ENCODE measurements around the gene AIDA. TPM values are rescaled to one million over a fixed set of nuclear protein-coding genes. Genes with fewer than 3 reads are reported as not detected.

The AIDA gene
- polyA plus RNA-seq, 1 of the 3 experiments (the other 2 are of a cell fraction), result 20.8 TPM

DNA sequence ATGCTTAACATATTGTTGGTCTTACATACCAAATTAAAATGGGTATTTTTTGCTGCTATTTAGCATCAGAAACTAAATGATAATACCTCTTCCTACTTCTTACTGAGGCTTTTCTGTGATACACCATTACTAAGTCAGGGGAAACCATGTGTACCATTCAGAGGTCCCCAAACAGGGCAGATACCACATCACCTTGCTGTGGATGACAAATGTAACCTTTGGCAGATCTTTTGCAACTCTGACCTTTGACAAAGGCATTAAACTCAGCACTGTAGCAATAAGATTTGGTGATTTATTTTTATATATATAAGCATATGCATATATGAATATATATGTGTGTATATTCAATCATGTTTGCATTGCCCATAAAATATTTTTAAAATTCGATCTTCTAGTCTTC lies 27.6 kb upstream of the AIDA start (continued):
- TF ChIP-seq, protein P1, sequence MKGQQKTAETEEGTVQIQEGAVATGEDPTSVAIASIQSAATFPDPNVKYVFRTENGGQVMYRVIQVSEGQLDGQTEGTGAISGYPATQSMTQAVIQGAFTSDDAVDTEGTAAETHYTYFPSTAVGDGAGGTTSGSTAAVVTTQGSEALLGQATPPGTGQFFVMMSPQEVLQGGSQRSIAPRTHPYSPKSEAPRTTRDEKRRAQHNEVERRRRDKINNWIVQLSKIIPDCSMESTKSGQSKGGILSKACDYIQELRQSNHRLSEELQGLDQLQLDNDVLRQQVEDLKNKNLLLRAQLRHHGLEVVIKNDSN (IDR thresholded peaks at IDR 0.05; ENCODE audit: borderline replicate concordance, low read depth), result no peak
- TF ChIP-seq EP300 (IDR thresholded peaks at IDR 0.05; ENCODE audit: borderline replicate concordance in 1 of 2, low read depth in 1 of 2, low read length in 1 of 2) (no peak), RFX5 (IDR thresholded peaks at IDR 0.05; ENCODE audit: low read length) (no peak), MXI1 (IDR thresholded peaks at IDR 0.05; ENCODE audit: low read depth, low read length) (no peak), POLR2AphosphoS5 (IDR thresholded peaks at IDR 0.05; ENCODE audit: low read depth, low read length) (no peak), EZH2phosphoT487 (IDR thresholded peaks at IDR 0.05; ENCODE audit: borderline replicate concordance, low read depth) (no peak), MEF2A (IDR thresholded peaks at IDR 0.05; ENCODE audit: borderline replicate concordance, low read depth) (no peak)

DNA sequence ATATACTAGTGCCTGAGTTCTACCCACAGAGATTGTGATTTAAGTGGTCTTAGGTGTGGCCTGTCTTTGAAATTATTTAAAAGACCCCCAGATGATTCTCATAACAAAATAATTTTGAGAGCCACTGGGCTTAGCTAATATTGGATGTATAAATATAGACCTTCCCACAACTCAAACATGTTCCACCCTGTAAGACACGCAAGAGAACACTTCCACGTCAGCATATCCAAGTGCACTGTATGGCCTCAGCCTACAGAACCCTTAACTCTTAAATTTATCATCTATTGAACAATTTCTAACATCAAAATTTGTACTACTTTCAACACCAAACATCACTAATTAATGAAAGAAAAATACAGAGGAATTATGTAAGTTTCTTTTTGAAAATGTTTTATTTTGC lies 27.2 kb upstream of the AIDA start:
- Histone ChIP-seq H3K9me3 (no peaks in the 10 kb centered on the region), H2AFZ (ENCODE audit: low read depth) (no peak overlapping the region), H3K4me2 (no peak overlapping the region), H3K36me3 (replicated peaks in 1 of 2; ENCODE audit: control insufficient read depth in 1 of 2, insufficient read depth in 2 of 2, low read length in 1 of 2) (peaks cover 10 to 22% of the 10 kb centered on the region in 2 experiments), H3F3A (replicated peaks; ENCODE audit: insufficient read depth) (no peaks in the 10 kb centered on the region), H3K27ac (ENCODE audit: low read depth in 2 of 2, low read length in 1 of 2) (no peak overlapping the region), H3K9ac (no peak overlapping the region), H3K79me2 (ENCODE audit: insufficient read depth) (no peaks in the 10 kb centered on the region), H3K9me2 (no peaks in the 10 kb centered on the region), H3K4me1 (ENCODE audit: control insufficient read depth in 1 of 2, insufficient read depth in 2 of 2, low read depth in 1 of 2, low read length in 1 of 2) (no peaks in the 10 kb centered on the region), H3K27me3 (ENCODE audit: insufficient read depth) (no peaks in the 10 kb centered on the region), H3K4me3 (ENCODE audit: low read depth in 2 of 2, low read length in 1 of 2) (no peak overlapping the region), H4K20me1 (ENCODE audit: insufficient read depth) (no peaks in the 10 kb centered on the region)
- ChIA-PET CTCF (interaction anchor here (0.7 to 3.0 kb wide), 7 partner anchors 8 to 394 kb away, joined by 3 to 13 read pairs (median 5); no protein-coding TSS in a partner anchor), POLR2A (no interaction called here)
- no peak for DNase-seq
- no peak for TF ChIP-seq SIN3A (IDR thresholded peaks at IDR 0.05; ENCODE audit: borderline replicate concordance, low read depth, low read length)
- TF ChIP-seq, protein P2, sequence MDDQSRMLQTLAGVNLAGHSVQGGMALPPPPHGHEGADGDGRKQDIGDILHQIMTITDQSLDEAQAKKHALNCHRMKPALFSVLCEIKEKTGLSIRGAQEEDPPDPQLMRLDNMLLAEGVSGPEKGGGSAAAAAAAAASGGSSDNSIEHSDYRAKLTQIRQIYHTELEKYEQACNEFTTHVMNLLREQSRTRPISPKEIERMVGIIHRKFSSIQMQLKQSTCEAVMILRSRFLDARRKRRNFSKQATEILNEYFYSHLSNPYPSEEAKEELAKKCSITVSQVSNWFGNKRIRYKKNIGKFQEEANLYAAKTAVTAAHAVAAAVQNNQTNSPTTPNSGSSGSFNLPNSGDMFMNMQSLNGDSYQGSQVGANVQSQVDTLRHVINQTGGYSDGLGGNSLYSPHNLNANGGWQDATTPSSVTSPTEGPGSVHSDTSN (IDR thresholded peaks at IDR 0.05), result no peak
- 98% methylated on average over 2 of the region's 2 CpGs for WGBS (ENCODE audit: low lambda C conversion rate)

DNA sequence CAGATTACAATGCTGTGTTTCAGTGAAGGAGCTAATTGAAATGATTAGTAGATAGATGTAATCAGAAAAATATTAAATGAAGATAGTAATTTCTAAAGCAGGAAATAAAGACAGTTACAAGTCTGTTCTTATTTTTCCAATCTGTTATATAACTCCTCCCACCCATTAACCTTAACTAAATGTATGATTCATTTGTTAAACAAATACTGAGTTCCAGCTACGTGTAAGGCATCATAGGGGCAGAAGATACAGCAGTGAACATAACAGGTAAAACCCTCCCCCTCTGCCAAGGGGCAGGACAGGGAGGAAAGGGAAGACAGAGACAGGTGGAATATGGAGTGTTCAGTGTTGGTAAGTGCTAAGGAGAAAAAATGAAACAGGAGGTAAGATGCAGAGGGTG lies 24.7 kb upstream of the AIDA start, which contains the start of gene FAM177B:
TSS of gene FAM177B (plus strand) at position 231 of the 400 bp plus-strand sequence. CDS start 9,344 bp downstream, outside the sequence.
- Histone ChIP-seq H3K27ac (ENCODE audit: low read depth in 2 of 2, low read length in 1 of 2) (no peak within 1 kb of the TSS), H3K9me3 (no peaks in the 10 kb centered on the region), H3K4me3 (ENCODE audit: low read depth in 2 of 2, low read length in 1 of 2) (no peak within 1 kb of the TSS), H3K27me3 (ENCODE audit: insufficient read depth) (no peaks in the 10 kb centered on the region), H4K20me1 (ENCODE audit: insufficient read depth) (no peaks in the 10 kb centered on the region), H2AFZ (ENCODE audit: low read depth) (no peak within 1 kb of the TSS), H3K79me2 (ENCODE audit: insufficient read depth) (no peaks in the 10 kb centered on the region), H3K4me2 (no peak within 1 kb of the TSS), H3K9ac (no peak within 1 kb of the TSS), H3K9me2 (no peaks in the 10 kb centered on the region), H3F3A (replicated peaks; ENCODE audit: insufficient read depth) (no peaks in the 10 kb centered on the region), H3K36me3 (replicated peaks in 1 of 2; ENCODE audit: control insufficient read depth in 1 of 2, insufficient read depth in 2 of 2, low read length in 1 of 2) (peaks cover 28 to 45% of the 10 kb centered on the region in 2 experiments), H3K4me1 (ENCODE audit: control insufficient read depth in 1 of 2, insufficient read depth in 2 of 2, low read depth in 1 of 2, low read length in 1 of 2) (no peaks in the 10 kb centered on the region)
- POLR2A ChIA-PET, result no interaction called here
- CTCF ChIA-PET, result interaction anchor here (1.0 to 3.0 kb wide), 5 partner anchors 12 to 387 kb away, joined by 3 to 13 read pairs (median 7); no protein-coding TSS in a partner anchor
- WGBS (ENCODE audit: low lambda C conversion rate), result 66% methylated on average over 1 of the region's 1 CpG
- DNase-seq, result no peak
- TF ChIP-seq NRF1 (IDR thresholded peaks at IDR 0.05; ENCODE audit: low read depth, low read length) (no peak), RFX5 (IDR thresholded peaks at IDR 0.05; ENCODE audit: low read length) (no peak), NFIC (IDR thresholded peaks at IDR 0.05; ENCODE audit: borderline replicate concordance) (no peak), EP300 (IDR thresholded peaks at IDR 0.05; ENCODE audit: borderline replicate concordance in 1 of 2, low read depth in 1 of 2, low read length in 1 of 2) (no peak)
- TF ChIP-seq, protein P3, sequence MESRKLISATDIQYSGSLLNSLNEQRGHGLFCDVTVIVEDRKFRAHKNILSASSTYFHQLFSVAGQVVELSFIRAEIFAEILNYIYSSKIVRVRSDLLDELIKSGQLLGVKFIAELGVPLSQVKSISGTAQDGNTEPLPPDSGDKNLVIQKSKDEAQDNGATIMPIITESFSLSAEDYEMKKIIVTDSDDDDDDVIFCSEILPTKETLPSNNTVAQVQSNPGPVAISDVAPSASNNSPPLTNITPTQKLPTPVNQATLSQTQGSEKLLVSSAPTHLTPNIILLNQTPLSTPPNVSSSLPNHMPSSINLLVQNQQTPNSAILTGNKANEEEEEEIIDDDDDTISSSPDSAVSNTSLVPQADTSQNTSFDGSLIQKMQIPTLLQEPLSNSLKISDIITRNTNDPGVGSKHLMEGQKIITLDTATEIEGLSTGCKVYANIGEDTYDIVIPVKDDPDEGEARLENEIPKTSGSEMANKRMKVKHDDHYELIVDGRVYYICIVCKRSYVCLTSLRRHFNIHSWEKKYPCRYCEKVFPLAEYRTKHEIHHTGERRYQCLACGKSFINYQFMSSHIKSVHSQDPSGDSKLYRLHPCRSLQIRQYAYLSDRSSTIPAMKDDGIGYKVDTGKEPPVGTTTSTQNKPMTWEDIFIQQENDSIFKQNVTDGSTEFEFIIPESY (IDR thresholded peaks at IDR 0.05; ENCODE audit: borderline replicate concordance, low read depth), result no peak
- TF ChIP-seq, protein P2 (IDR thresholded peaks at IDR 0.05), result no peak
- TF ChIP-seq, protein P4, sequence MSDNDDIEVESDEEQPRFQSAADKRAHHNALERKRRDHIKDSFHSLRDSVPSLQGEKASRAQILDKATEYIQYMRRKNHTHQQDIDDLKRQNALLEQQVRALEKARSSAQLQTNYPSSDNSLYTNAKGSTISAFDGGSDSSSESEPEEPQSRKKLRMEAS (IDR thresholded peaks at IDR 0.05; ENCODE audit: low read depth), result no peak
- TF ChIP-seq, protein P5, sequence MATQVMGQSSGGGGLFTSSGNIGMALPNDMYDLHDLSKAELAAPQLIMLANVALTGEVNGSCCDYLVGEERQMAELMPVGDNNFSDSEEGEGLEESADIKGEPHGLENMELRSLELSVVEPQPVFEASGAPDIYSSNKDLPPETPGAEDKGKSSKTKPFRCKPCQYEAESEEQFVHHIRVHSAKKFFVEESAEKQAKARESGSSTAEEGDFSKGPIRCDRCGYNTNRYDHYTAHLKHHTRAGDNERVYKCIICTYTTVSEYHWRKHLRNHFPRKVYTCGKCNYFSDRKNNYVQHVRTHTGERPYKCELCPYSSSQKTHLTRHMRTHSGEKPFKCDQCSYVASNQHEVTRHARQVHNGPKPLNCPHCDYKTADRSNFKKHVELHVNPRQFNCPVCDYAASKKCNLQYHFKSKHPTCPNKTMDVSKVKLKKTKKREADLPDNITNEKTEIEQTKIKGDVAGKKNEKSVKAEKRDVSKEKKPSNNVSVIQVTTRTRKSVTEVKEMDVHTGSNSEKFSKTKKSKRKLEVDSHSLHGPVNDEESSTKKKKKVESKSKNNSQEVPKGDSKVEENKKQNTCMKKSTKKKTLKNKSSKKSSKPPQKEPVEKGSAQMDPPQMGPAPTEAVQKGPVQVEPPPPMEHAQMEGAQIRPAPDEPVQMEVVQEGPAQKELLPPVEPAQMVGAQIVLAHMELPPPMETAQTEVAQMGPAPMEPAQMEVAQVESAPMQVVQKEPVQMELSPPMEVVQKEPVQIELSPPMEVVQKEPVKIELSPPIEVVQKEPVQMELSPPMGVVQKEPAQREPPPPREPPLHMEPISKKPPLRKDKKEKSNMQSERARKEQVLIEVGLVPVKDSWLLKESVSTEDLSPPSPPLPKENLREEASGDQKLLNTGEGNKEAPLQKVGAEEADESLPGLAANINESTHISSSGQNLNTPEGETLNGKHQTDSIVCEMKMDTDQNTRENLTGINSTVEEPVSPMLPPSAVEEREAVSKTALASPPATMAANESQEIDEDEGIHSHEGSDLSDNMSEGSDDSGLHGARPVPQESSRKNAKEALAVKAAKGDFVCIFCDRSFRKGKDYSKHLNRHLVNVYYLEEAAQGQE (IDR thresholded peaks at IDR 0.05; ENCODE audit: low read depth, low read length), result no peak
